Activated naive CD4-positive, alpha-beta T cell treated with anti-CD3 and anti-CD28 coated beads, Interleukin-2, amount 50 U/mL, for 72 hours (primary cell): ENCODE measurements around the gene STK33. TPM values are rescaled to one million over a fixed set of nuclear protein-coding genes. Genes with fewer than 3 reads are reported as not detected.

Source experiments
- ATAC-seq, 2 donors: fragments of 150-1000 bp; cut with Tn5 transposase; 2 replicates each; pipeline ENCODE4 v1.10.0; 2021; ENCODE audit warnings: mild to moderate bottlenecking in 2 of 2, moderate library complexity in 2 of 2
- DNase-seq, 2 donors: peaks; one replicate each; pipeline ENCODE4 v3.0.0; 2021 to 2022; ENCODE audit warnings: low spot score in 2 of 2
- H3K27ac Mint-ChIP-seq, 2 donors: one replicate each; pipeline ENCODE4 v1.8.0; 2022; ENCODE audit warnings: mild to moderate bottlenecking in 2 of 2, mixed read lengths in 2 of 2
- H3K36me3 Mint-ChIP-seq, 2 donors: one replicate each; pipeline ENCODE4 v1.8.0; 2022; ENCODE audit warnings: mixed read lengths in 2 of 2
- H3K9me3 Mint-ChIP-seq, 2 donors: one replicate each; pipeline ENCODE4 v1.8.0; 2022; ENCODE audit warnings: mixed read lengths in 2 of 2
- total RNA-seq, 2 donors: library from RNA; stranded (reverse); gene quantifications; one replicate each; pipeline ENCODE4 v1.2.3, GENCODE V29; 2022

Gene STK33
- total RNA-seq, 2 donors from 2014 or later, result 0.14 to 2.1 TPM

DNA sequence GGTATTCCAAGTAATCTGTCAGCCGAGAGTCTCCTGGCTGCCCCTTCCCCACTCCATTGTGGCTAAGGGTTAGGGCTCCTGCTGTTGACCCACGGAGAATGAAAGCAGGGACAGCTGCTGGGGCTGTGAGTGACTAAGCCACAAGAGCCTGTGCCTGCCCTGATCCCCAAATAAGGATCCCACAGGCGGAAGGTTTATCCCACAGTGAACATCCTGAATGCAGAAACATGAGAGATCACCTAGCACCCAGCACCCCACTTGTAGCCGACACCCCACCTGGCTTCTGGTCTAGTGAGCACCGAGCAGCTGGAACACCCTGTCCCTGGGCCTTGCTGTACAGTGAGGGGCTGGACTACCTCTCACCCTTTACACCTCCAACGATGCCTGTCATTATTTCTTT is 212.7 kb downstream of the STK33 start:
- no peaks in the 10 kb centered on the region for H3K36me3 Mint-ChIP-seq
- no peak overlapping the region for H3K27ac Mint-ChIP-seq
- DNase-seq (no peak), ATAC-seq (no peak)
- H3K9me3 Mint-ChIP-seq, result no peaks in the 10 kb centered on the region

DNA sequence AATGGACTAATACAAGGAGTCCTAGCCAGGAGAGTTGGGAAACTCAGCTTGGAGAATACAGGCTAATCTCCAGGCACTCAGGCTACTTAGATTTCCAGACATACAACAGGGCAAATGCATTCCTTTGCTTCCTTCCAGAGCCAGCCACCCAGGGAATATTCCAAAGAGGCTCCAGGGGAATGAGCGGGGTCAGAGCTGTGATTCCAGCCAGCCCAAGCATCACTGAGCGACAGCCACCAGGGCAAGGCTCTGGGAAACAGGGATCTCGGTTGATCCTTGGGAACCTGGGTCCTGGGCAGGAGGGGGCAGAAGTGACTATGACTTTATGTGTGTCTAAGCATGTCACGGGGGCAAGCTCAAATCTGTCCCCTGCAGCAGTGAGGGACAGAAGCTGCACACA is 218.1 kb downstream of the STK33 start:
- ATAC-seq, result no peak

DNA sequence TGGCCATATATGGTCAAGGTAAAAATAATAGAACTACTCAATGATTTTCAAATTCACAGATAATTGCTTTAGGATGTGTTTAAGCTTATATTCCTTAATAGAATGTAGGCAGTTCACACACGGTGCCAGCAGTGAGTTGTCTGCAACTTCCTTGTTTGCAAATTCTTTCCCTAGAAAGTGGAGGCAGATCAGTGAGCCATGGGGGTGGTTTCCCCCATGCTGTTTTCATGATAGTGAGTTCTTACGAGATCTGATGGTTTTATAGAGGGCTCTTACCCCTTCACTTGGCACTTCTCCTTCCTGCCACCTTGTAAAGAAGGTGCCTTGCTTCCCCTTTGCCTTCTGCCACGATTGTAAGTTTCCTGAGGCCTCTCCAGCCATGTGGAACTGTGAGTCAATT is 218.6 kb downstream of the STK33 start:
- no peaks in the 10 kb centered on the region for H3K36me3 Mint-ChIP-seq
- H3K9me3 Mint-ChIP-seq, result no peaks in the 10 kb centered on the region
- ATAC-seq (no peak), DNase-seq (no peak)
- no peak overlapping the region for H3K27ac Mint-ChIP-seq

More for the DNA sequence above, 218.1 kb downstream of the STK33 start:
- no peaks in the 10 kb centered on the region for H3K36me3 Mint-ChIP-seq
- no peak for DNase-seq
- H3K27ac Mint-ChIP-seq, result no peak overlapping the region
- H3K9me3 Mint-ChIP-seq, result no peaks in the 10 kb centered on the region

DNA sequence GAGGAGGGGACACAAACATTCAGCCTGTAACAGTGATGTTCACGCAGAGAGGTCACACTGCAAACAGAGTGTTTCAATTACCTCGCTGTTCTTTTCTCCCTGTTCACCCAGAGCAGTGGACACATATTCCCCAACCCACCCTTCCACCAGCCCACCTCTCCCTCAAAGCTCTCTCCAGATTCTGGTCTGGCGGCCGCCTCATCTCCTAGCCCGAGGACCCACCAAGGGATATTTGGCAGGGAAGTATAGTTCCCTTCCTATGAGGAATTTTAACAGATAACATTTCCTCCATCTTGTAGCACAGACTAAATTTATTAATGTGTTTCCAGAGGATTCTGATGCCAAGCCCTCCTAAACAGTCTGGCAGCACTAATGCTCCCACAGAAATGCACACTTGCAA is 219.3 kb downstream of the STK33 start:
- no peak for ATAC-seq
- no peaks in the 10 kb centered on the region for H3K36me3 Mint-ChIP-seq

DNA sequence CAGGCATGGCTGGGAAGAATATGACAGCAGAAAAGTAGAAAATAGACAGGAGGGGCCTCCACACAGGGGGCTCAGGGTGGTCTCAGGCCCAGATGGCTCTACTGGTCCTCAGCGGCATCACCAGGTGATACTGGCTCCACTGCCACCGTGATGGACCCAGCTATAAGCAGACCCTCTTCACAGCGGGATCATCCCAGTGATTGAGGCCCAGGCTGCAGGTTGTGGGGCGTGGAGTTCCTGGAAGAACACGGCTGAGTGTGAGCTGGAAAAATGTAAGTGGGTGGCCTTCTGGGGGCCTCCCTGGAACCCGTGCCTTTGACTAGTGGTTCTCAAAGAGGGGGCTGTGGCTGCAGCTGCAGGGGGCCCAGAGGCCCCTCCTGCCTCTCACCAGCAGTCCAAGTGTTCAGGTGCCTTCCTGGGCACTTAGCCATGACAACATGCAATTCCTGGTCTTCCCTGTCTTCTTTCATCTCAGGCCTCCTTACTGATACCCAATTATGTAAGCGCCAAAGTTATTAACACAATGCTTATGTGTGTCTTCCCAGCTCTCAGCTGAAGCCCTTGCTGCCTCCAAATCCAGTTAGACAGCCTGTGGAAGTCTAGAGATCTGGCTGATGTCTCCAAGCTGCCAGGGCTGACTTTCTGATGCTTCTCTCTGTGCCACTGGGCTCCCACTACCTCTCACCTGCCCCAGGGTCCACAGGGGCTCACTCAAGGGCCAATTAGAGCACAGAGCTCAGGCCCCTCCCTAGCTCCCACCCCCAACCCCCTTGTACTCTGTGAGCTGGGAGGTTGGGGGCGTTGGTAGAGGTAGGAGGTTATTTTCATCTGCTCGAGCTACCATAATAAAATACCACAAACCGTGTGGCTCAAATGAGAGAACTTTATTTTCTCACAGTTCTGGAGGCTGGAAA is 220.3 kb downstream of the STK33 start:
- DNase-seq (no peak), ATAC-seq (no peak)
- no peaks in the 10 kb centered on the region for H3K36me3 Mint-ChIP-seq
- no peak overlapping the region for H3K27ac Mint-ChIP-seq
- H3K9me3 Mint-ChIP-seq, result no peaks in the 10 kb centered on the region

More for the DNA sequence above, 219.3 kb downstream of the STK33 start:
- DNase-seq, result no peak
- Mint-ChIP-seq H3K27ac (no peak overlapping the region), H3K9me3 (no peaks in the 10 kb centered on the region)

DNA sequence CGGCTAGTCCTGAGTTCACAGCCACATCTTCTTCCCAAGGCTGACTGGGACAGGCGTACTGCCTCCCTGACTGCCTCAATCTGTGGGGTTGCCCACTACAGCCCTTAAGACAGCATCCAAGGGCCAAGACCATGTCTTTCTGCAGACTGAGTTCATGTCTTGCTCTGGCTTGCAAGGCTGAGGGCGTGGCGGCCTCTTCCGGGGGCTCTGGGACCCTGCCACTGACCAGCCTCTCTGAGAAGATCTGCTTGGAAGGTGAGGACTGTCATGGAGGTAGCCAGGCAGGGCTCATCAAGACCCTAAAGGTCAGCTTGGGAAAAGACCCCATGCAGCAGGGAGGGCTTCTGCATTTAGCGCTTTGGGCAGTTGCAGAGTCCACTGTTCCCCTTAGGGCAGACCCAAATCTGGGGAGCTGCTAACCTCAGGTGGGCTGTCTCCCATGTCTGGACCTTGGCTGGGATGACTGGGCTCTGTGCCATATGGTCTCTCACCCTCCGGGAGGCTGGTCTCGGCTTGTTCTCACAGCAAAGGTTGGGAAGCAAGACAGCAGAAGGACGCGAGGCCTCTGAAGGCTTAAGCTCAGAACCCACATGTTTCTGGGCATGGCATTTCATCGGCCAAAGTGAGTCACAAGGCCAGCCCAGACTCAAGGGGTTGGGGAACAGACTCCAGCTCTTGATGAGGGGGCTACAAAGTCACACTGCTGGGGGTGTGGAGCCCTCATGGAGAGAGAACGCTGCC is 221.2 kb downstream of the STK33 start:
- DNase-seq (no peak), ATAC-seq (no peak)
- H3K27ac Mint-ChIP-seq, result no peak overlapping the region
- H3K9me3 Mint-ChIP-seq, result no peaks in the 10 kb centered on the region
- no peaks in the 10 kb centered on the region for H3K36me3 Mint-ChIP-seq

DNA sequence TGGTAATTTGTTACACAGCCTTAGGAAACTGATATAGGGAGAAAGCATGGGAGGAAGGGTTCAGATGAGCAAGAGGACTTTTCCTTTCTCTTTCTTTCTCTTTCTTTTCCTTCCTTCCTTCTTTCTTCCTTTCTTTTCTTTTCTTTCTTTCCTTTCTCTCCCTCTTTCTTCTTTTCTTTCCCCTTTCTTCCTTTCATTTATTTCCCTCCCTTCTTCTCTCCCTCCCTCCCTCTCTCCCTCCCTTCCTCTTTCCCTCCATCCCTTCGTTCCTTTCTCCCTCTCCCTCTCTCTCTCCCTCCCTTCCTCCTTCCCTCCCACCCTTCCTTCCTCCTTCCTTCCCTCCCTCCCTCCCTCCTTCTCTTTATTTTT is 222.5 kb downstream of the STK33 start:
- Mint-ChIP-seq H3K36me3 (no peaks in the 10 kb centered on the region), H3K27ac (no peak overlapping the region), H3K9me3 (no peaks in the 10 kb centered on the region)
- no peak for DNase-seq
- ATAC-seq, result no peak

DNA sequence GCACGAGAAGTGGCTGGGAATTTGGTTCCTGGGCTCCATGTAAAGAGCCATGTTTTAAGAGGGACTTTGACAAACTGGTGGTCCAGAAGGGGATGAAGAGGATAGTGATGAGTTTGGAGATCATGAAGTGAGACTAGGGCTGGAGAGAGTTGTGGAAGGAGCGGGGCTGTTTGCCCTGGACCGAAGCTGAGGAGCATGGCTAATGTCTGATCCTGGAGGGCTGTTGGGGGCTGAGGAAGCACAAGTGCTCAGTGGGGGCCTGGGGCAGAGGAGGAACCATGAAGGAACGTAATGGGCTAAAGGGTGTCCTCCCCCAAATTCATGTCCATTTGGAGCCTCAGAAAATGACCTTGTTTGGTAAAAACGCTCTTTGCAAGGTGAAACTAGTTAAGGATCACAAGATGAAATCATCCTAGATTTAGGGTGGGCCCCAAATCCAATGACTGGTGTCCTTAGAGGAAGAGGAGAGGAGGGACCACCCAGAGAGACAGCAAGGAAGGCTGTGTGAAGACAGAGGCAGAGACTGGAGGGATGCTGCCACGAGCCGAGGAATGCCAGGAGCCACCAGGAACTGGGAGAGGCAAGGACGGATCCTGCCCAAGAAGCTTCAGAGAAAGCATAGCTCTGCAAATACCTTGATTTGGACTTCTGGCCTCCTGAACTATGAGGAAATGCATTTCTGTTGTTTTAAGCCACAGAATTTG is 223.1 kb downstream of the STK33 start:
- ATAC-seq, result no peak
- no peak for DNase-seq
- H3K27ac Mint-ChIP-seq, result no peak overlapping the region
- H3K9me3 Mint-ChIP-seq, result no peaks in the 10 kb centered on the region
- no peaks in the 10 kb centered on the region for H3K36me3 Mint-ChIP-seq

DNA sequence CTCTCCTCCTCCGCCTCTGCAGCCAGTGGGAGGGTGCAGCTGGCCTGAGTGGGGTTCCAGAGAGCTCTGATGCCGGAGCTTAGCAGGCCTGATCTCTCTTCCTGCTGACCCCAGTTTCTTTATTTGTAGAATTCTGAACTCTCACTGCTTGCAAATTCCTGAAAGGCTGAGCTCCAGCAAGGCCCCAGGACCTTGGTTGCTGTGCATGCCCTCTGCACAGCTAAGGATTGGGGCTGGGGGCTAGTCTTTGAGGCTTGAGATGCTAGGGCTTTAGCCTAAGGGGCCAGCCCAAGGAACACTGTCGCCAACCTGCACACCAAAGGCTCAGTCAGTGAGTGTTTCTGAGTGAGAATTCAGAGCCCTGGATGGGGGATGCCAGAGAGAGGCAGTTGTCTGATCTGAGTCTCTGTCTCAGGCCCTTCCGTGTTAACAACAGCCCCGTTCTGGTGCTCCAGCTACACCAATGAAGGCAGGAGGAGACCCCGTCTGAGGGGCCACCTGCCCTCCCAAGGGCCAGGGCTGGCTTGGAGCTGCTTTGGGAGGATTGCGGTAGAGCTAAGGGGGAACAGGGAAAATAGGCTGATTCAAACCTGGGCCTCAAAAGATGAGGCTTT is 224.3 kb downstream of the STK33 start:
- H3K9me3 Mint-ChIP-seq, result no peaks in the 10 kb centered on the region
- H3K27ac Mint-ChIP-seq, result no peak overlapping the region
- DNase-seq (peak in 1 of 2 donors; percentile 20), ATAC-seq (no peak)
- H3K36me3 Mint-ChIP-seq, result no peaks in the 10 kb centered on the region

DNA sequence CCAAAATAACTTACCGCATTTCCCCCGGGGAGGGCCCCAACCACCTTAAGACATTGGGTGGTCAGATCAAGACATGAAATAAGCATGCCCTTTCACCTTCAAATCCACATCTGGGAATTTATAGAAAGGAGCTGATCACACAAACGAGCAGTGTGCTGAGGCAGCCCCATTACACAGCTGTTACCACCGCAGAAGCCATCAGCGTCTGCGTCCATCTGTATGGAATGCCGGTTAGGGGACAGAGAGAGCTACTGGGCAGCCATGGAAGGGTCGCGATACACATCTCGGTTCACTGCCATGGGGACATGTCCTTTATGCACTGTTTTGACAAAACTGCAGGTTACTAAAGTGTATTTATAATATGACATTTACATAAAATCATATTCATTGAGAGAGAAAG is 225.3 kb downstream of the STK33 start:
- no peak for ATAC-seq

DNA sequence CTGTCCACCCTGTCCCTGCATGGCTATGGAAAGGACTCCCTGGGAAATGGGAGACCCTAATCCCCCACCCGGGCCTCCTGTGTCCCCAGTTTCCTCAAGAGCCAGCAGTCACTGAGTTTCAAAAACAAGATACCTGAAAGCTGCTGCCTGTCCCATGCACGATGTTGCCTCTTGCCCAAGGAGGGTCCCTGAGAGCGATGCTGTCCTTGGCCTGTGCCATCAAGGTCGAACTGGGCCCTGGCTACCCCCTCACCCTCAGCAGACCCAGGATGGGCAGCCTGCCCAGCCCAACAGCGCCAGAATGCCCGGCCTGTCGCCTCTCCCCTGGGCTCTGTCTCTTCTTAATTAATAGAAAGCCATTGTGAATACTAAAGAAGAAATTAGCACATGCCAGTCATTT is 225.8 kb downstream of the STK33 start:
- H3K36me3 Mint-ChIP-seq, result no peaks in the 10 kb centered on the region
- H3K9me3 Mint-ChIP-seq, result no peaks in the 10 kb centered on the region
- no peak for DNase-seq
- no peak overlapping the region for H3K27ac Mint-ChIP-seq
- ATAC-seq, result no peak

More for the DNA sequence above, 225.3 kb downstream of the STK33 start:
- no peak for DNase-seq
- Mint-ChIP-seq H3K9me3 (no peaks in the 10 kb centered on the region), H3K36me3 (no peaks in the 10 kb centered on the region), H3K27ac (no peak overlapping the region)

DNA sequence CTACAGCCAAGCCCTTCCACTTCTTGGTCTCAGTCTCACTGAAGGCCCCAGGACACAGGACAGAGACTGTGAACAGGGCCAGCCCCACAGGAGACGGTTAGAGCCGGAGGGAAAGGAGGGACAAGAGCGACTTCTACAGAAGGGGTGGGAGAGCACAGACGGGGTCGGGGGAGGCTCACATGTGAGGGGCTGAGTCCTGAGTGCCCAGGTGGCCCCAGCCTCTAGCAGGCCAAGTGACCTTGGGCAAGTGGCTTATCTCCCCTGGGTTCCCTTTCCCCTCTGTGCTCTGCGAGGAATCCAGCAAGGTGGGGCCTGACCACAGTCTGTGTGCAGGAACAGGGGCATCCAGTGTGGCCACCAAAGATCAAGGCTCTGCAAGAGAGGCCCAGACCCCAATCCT is 227.7 kb downstream of the STK33 start:
- no peaks in the 10 kb centered on the region for H3K36me3 Mint-ChIP-seq
- no peaks in the 10 kb centered on the region for H3K9me3 Mint-ChIP-seq
- no peak for DNase-seq
- ATAC-seq, result no peak
- no peak overlapping the region for H3K27ac Mint-ChIP-seq

DNA sequence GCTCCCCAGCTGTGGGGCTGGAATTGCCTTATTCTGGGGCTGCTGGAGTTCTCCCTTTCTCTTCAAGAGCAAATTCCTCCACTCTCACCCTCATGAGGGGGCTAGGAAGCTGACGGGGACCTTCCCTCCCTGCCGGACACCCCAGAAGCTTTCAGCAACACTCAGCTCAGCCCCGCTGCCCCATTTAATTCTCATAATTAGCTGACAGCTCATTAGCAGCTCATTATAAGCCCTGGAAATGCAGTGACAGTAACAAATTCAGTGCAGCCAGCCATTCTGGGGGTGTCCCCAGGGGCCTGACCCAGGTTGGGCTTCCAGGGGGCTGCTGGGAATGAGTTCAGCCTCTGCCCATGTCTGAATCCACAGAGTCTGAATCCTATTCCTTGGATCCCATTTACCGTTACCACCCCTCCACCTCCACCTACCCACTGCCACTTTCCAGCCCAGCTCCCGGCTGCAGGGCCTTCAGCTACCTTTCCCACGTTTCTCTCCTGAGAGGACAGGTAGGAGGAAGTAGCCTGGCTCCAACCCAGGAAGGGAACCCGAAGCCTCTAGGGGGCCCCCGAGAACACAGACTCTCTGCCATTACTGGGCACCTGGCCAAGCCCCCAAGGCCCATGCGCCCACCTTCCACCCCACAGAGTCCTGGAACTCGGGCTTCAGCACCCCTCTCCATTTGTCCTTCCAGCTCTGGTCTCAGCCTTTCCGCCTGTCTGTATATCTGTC is 228.6 kb downstream of the STK33 start:
- Mint-ChIP-seq H3K9me3 (no peaks in the 10 kb centered on the region), H3K27ac (no peak overlapping the region), H3K36me3 (no peaks in the 10 kb centered on the region)
- DNase-seq (no peak), ATAC-seq (no peak)

DNA sequence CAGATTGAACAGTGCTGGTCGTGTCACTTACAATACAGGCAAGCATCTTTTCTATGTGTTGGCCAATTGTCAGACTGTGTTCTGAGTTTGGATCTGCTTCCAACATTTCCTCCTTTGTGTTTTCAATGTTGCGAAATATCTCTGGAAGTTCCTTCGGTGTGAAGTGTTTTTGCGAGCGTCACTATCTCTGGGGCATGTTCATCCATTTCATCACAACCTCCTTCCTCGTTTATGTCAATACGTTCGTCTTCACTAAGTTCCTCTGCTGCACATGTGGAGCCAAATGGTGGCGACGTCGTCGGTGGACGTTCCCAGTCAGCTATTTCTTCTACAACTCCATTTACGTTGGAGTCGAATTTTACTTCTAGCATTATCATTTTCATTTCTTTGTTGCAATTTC is 230.1 kb downstream of the STK33 start:
- Mint-ChIP-seq H3K27ac (no peak overlapping the region), H3K36me3 (no peaks in the 10 kb centered on the region), H3K9me3 (no peaks in the 10 kb centered on the region)
- ATAC-seq (no peak), DNase-seq (no peak)

DNA sequence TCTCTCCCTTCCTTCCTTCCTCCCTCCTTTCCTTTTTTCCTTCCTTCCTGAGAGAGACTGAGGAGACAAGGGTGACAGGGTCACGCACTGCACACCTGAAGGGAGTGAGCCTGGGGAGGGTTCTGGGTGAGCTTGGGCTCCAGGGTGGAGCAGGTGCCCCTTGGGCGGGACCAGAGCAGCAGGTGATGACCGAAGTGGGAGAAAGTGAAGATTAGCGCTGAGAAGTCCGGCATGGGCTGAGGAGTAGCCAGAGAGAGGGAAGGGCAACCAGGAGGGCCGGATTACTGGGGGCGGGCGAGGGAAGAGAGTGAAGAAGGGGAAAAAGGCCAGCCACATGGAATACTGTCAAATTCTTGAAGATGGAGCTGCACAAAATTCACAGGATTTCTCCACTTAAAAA is 231.1 kb downstream of the STK33 start:
- DNase-seq (no peak), ATAC-seq (no peak)
- Mint-ChIP-seq H3K36me3 (no peaks in the 10 kb centered on the region), H3K9me3 (no peaks in the 10 kb centered on the region), H3K27ac (no peak overlapping the region)

DNA sequence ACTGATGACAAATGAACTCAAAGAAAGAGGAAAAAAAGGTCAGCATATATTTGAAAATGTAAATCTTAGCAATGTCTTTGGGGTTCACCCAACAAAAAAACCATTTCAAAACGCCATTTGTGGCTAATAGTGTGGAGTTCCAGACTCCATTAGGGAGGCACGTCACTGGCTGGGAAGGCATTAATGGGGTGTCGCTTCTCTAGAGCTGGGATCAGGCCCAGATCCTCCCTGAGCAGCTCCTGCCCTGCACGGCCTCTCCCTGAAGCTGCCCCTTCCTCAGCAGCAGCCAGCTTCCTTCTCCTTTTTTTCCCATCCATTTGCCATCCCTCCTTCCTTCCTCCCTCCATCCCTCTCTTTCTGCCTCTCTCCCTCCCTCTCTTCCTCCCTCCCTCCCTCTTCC is 231.5 kb downstream of the STK33 start:
- no peaks in the 10 kb centered on the region for H3K9me3 Mint-ChIP-seq
- H3K36me3 Mint-ChIP-seq, result no peaks in the 10 kb centered on the region
- DNase-seq, result no peak
- no peak for ATAC-seq
- no peak overlapping the region for H3K27ac Mint-ChIP-seq
